ENCODE data around the gene ALK. TPM values are rescaled to one million over a fixed set of nuclear protein-coding genes. Genes with fewer than 3 reads are reported as not detected.

ALK gene
- total and polyA plus RNA-seq, 7 donors, result 0.31 to 2.9 (median 1.2) TPM; not detected in 1

GRCh38 chr2:29479401-29479800 is 442.0 kb downstream of the ALK start:
- H3K27me3 ChIP-seq, result no peaks in the 10 kb centered on the region
- H3K27ac ChIP-seq, result no peak overlapping the region
- intact Hi-C loops (cut with DNase I), result no loop called here

DNA sequence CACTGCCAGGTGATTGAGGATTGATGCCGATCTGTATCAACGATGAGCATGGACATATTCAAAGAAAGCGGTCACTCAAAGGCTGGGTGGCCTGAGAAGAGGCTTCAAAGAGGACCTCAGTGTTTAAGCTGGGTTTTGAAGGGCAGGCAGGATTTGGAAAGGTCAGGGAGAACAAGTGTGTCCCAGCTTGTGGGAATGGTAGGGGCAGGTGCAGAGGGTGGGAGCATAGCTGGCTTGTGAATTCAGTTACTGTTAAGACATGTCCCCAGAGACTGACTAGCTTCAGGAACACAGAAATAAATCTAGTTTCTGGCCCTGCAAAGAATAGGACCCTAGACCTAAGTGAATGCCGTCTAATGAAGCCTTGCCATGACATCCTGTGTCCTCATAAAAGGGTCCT is 442.7 kb downstream of the ALK start:
- Histone ChIP-seq H3K4me3 (no peak overlapping the region), H3K27me3 (no peaks in the 10 kb centered on the region), H3K9me3 (no peaks in the 10 kb centered on the region), H3K27ac (no peak overlapping the region), H3K4me1 (no peaks in the 10 kb centered on the region), H3K36me3 (no peaks in the 10 kb centered on the region)
- no peak for DNase-seq
- WGBS, 2 donors, result 92 to 93% methylated on average over 4 of the region's 4 CpGs
- intact Hi-C loops (cut with DNase I), result no loop called here
- TF ChIP-seq POLR2A (IDR thresholded peaks at IDR 0.05), result no peak
- no peak for TF ChIP-seq CTCF (IDR thresholded peaks at IDR 0.05)
- no peak for TF ChIP-seq POLR2AphosphoS5 (IDR thresholded peaks at IDR 0.05)
- no peak for TF ChIP-seq EP300 (IDR thresholded peaks at IDR 0.05)

More at GRCh38 chr2:29479401-29479800, 442.0 kb downstream of the ALK start:
- H3K4me1 ChIP-seq, result no peaks in the 10 kb centered on the region
- H3K36me3 ChIP-seq, result no peaks in the 10 kb centered on the region
- no peak overlapping the region for H3K4me3 ChIP-seq
- DNase-seq, result no peak
- no peak for TF ChIP-seq CTCF (IDR thresholded peaks at IDR 0.05)
- no peak for TF ChIP-seq POLR2AphosphoS5 (IDR thresholded peaks at IDR 0.05)
- 91% methylated on average over 2 of the region's 2 CpGs for WGBS, 2 donors
- H3K9me3 ChIP-seq, result no peaks in the 10 kb centered on the region

DNA sequence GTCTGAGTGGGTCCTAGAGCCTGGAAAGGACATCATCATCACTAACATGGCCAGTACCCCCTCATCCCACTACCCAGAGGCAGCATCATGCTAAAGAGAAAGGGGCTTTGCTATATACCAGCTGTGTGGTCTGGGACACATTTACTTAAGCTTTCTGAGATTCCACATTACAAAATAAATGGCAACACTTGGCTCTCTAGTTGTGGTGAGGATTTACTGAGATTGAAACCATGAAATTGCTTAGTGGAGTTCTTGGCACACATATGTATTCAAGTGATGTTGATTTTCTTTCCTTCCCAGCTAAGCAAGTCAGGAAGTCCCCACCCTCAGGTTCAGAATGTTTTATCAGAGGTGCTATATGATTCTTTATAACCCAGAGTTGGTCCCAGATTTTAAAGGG is 444.2 kb downstream of the ALK start:
- Histone ChIP-seq H3K4me1 (no peaks in the 10 kb centered on the region), H3K36me3 (no peaks in the 10 kb centered on the region), H3K4me3 (no peak overlapping the region), H3K27me3 (no peaks in the 10 kb centered on the region), H3K27ac (no peak overlapping the region), H3K9me3 (peaks cover 0 to 3% (median 0%) of the 10 kb centered on the region in 4 donors)
- no peak for TF ChIP-seq CTCF (IDR thresholded peaks at IDR 0.05)
- no peak for TF ChIP-seq POLR2AphosphoS5 (IDR thresholded peaks at IDR 0.05)
- no peak for TF ChIP-seq EP300 (IDR thresholded peaks at IDR 0.05)
- no peak for TF ChIP-seq POLR2A (IDR thresholded peaks at IDR 0.05)
- no peak for DNase-seq
- intact Hi-C loops (cut with DNase I), result no loop called here

- no peak overlapping the region for H3K27ac ChIP-seq
- no peak overlapping the region for H3K4me3 ChIP-seq
- no peak for DNase-seq
- TF ChIP-seq POLR2A (IDR thresholded peaks at IDR 0.05), result no peak
- H3K27me3 ChIP-seq, result no peaks in the 10 kb centered on the region
- WGBS, 2 donors, result 84 to 87% methylated on average over 9 of the region's 9 CpGs
- H3K4me1 ChIP-seq, result no peaks in the 10 kb centered on the region
- intact Hi-C loops (cut with DNase I), result no loop called here
- H3K36me3 ChIP-seq, result no peaks in the 10 kb centered on the region
- peaks cover 0 to 4% (median 0%) of the 10 kb centered on the region in 4 donors for H3K9me3 ChIP-seq
Measured at GRCh38 chr2:29475499-29475898, 445.9 kb downstream of the ALK start.

GRCh38 chr2:29469961-29470360 is 451.4 kb downstream of the ALK start:
- 48 to 64% methylated on average over 3 of the region's 3 CpGs for WGBS, 2 donors
- Histone ChIP-seq H3K9me3 (peaks cover 0 to 7% (median 0%) of the 10 kb centered on the region in 4 donors), H3K27me3 (no peaks in the 10 kb centered on the region), H3K27ac (no peak overlapping the region), H3K36me3 (no peaks in the 10 kb centered on the region), H3K4me3 (no peak overlapping the region), H3K4me1 (no peaks in the 10 kb centered on the region)
- no peak for DNase-seq
- intact Hi-C loops (cut with DNase I), result no loop called here
- TF ChIP-seq POLR2A (IDR thresholded peaks at IDR 0.05) (no peak), CTCF (IDR thresholded peaks at IDR 0.05) (no peak), EP300 (IDR thresholded peaks at IDR 0.05) (no peak), POLR2AphosphoS5 (IDR thresholded peaks at IDR 0.05) (no peak)

All from sigmoid colon (tissue), 7 donors.